Activated CD8-positive, alpha-beta memory T cell treated with anti-CD3 and anti-CD28 coated beads for 4 hours (primary cell): ENCODE measurements around the gene PTPRE.

Experiments used
- DNase-seq, 2 donors: peaks; one replicate each; pipeline ENCODE4 v3.0.0-alpha.2; 2020; ENCODE audit warnings: low read depth in 2 of 2

The PTPRE gene

DNA sequence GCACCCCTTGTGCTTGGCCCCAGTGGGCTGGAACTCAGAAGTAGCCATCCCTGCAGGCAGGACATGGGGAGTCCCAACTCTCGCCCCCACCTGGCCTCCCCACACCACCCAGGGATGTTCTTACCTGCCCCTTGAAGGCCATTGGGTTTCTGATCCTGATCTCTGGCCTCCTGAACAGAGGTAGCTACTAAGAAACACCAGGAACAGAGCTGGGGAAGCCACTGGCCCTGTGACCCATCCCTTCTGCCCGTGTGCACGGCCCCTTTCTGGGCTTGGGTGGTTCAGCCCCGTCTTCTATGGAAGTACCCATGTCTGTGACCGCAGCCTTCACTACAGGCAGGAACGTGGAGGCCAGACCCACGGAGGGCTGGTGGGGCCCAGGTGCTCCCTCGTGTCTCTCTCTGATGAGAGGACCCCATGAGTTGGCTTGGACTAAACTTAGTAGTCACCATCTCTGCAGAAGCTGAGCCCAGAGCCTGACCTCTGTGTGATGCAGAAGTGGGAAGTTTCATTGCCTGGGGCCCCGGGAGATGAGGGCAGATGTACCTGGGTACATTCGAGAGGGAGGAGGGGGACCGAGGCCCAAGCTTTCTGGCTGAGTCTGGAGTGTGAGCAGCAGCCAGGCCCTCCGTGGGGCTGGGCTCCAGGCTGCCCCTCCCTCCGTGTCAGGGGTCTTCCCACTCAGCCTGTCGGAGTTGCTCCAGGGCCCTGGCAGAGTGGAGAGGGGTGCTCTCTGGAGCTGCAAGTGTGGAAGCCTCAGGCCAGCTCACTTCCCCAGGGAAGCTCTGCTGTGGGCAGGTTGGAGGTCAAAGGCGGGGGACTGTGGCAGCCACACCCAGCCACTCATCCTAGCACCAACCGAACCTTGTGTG, 138.3 kb downstream of the PTPRE start:
- DNase-seq, result no peak

DNA sequence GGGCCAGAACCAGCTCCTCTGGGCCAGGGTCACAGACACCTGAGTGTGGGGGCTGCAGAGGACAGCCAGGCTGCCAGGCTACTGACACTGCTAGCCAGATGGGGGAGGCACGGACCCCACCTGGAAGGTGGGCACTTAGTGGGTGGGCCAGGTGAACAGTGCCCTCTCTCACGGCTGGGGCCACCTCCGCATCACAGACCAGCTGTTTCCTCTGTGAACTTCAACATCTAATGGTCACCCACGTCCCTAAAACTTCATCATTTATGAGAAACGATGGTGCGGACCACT, 138.9 kb downstream of the PTPRE start:
- no peak for DNase-seq

GRCh38 chr10:128046156-128046952, 139.5 kb downstream of the PTPRE start:
- no peak for DNase-seq

- no peak for DNase-seq
Measured at GRCh38 chr10:128046953-128047290, 140.0 kb downstream of the PTPRE start.

DNA sequence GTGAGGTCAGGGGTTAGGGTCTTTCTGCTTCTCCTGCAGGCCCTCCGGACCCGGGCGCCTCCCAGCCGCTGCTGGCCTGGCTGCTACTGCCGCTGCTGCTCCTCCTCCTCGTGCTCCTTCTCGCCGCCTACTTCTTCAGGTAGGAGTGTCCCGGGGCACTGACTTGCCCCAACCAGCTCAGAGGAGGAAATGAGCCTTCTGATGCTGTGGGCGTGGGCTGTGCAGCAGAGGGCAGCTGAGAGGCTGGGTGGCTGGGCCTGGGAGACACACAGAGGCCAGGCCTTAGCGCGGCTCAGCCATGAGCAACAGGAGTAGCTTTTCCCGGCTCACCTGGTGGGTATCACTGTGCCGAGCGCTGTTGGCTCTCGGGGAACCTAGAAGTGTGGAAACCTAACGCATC, 140.4 kb downstream of the PTPRE start:
- peak; percentile 69 to 74 for DNase-seq

DNA sequence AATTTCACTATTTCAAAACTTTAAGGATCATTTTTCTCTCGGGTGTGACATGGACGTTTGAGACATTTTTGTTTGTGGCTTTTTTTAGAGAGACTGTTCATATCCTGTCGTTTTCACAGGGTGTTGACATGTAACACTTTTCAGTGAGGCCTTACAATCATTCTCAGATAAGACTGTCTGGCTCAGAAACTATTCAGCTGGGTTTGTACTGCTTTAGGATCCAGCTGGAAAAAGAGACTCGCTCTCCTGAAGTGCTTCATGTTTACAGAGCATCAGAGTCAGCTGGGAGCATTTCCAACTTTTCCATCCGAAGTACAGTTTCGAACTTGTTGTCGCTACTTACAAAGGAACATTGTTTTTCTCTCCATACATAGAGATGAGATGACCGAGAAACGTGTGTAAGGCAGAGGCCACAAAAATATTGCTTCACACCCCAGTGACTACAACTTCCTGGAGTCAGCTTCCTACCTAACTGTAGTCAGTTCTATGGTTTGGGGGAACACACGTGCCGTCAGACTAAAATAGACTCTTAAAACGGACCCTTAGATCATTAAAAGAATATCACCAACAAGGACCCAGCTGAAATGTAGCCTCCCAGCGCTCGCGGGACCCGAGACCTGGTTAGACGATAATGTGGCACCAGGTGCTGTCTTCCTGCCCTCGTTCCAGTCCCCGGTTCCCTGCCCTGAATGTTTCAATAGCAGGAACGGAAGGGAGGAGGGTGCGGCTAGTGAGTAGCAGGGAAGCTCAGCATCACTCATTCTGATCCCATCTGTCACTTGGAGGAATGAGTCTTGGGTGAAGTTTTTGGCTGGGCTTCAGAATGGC, 141.3 kb downstream of the PTPRE start:
- no peak for DNase-seq

- no peak for DNase-seq
Measured at GRCh38 chr10:128048819-128049210, 141.9 kb downstream of the PTPRE start.

DNA sequence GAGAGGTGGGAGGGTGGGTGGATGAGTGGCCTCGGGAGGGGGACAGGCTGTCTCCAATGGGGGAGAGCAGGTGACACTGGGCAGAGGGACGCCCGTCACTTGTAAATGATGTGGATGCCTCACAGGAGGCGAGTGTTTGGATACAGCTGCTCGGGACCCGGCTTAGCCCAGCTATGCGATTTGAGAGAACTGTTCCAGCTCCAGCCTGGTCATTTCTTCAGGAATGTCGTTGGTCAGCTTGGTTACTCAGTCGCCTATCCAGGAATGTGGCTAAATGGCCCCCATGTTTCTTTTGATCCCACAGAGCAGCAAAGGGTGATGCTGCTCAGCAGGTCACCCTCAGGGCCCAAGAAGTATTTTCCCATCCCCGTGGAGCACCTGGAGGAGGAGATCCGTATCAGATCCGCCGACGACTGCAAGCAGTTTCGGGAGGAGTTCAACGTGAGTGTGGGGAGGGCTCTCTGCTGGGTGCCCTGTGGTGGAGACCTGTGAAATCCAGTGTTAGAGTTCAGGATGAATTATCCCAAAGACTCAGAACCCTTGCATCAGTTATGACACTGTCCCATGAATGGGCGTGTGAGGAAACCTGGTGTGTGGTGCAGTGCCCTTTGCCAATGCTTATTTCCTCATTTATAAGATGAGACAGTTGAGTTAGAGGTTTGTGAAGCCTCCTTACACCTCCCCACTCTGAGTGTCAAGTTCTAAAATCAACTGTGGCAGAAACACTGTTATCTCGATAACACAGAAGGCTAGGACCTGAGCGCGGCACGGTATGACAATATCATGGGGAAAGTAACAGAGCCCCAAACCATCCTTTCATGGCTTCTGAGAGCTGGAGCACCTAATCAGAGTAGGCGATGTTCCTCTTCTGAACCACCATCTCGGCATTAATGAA, 142.6 kb downstream of the PTPRE start:
- DNase-seq, result no peak

DNA sequence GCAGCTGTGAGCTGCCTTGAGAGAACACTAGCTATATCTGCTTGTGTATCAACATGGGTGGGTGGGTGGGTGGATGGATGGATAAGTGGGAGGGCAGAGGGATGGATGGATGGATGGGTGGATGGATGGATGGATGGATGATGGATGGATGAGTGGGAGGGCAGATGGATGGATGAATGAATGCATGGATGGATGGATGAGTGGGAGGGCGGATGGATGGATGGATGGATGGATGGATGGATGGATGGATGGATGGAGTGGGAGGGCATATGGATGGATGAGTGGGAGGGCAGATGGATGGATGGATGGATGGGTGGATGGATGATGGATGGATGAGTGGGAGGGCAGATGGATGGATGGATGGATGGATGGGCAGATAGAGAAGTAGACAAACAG, 143.2 kb downstream of the PTPRE start:
- DNase-seq, result no peak

DNA sequence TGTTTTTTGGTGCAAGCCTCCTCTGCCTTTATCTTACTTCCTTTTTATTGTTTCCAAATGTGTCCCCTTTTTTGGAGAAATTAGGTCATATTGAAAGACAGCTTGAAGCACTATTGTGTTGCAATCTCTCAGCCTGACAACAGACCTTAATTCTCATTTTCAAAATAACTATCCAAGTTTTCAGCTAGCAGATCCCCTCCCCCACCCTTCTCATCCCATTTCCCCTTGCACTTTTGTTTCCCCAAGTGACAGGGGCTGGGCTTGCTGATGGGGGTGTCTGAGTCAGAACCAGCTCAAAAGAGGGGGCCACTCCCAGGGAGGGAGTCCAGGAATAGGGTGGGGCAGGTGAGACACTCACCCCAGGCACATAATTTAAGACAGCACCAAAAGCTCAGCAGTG, 144.0 kb downstream of the PTPRE start:
- DNase-seq, result no peak

GRCh38 chr10:128051548-128051947, 144.6 kb downstream of the PTPRE start:
- no peak for DNase-seq

DNA sequence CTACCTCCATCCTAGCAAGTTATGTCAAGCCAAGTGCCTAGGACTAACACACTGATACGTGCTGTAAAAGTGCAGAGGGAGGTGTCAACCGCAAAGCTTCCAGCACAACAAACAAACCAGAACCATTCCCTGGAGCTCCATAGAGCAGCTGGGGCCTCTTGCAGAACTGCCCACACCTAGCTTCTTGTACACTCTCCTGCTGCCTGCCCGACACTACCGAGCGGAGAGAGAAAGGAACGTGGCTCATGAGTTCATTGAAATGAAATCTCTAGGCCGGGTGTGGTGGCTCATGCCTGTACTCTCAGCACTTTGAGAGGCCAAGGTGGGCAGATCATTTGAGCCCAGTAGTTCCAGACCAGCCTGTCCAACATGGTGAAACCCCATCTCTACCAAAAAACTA, 145.8 kb downstream of the PTPRE start:
- DNase-seq, result no peak

- no peak for DNase-seq
Measured at GRCh38 chr10:128053356-128053755, 146.5 kb downstream of the PTPRE start.

DNA sequence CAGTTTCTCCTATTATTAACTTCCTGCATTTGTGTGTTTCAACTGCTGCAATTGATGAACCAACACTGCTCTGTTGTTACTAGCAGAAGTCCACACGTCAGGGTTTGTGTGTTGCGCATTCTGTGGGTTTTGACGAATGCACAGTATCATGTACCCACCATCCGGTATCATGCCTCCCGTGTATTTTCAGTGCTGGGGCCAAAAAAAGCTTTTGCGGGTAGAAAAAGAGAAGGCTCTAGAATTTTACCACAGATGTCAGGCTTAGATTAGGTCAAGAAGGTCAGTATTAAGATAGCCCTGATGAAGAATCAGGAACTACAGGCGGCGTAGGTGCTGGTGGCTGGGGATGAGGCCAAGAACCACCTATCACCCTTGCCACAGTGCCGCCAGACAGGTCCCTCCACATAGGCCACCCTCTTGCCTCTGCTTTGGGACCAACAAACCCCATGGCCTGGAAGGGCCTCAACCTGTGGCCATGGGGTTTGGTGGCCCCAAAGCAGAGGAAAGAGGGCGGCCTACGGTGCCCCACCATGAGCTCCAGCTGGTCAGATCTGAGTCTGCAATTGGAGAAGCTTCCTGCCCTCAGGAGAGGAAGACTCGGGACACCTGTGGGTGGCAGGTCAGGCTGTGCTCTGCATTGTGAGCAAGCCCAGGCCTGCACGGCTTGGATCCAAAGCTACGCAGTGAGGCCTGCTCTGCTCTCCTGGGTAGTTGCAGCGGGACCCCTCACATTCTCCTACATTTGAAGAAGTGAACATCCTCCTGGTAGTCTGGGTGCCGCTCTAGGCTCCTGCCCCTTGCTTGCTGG, 147.5 kb downstream of the PTPRE start:
- no peak for DNase-seq

GRCh38 chr10:128055061-128055868, 148.4 kb downstream of the PTPRE start:
- DNase-seq, result no peak

- no peak for DNase-seq
Measured at GRCh38 chr10:128056303-128057050, 149.6 kb downstream of the PTPRE start.

GRCh38 chr10:128058106-128058749, 151.3 kb downstream of the PTPRE start:
- no peak for DNase-seq

- DNase-seq, result no peak
Measured at GRCh38 chr10:128058750-128059134, 151.8 kb downstream of the PTPRE start.
